H9 (cell line): ENCODE measurements around the gene CDH13. TPM values are rescaled to one million over a fixed set of nuclear protein-coding genes. Genes with fewer than 3 reads are reported as not detected.

Experiments
- DNase-seq: peaks from one replicate; pipeline ENCODE4 v3.0.0-alpha.2; 2017
- H2AFZ ChIP-seq: one replicate; pipeline ENCODE4 v1.6.1; 2013; ENCODE audit warnings: mild to moderate bottlenecking, low read length, control low read depth, moderate library complexity
- H2AK5ac ChIP-seq: 2 replicates; pipeline ENCODE4 v1.6.1; 2013; ENCODE audit warnings: low read length, control low read depth, mixed read lengths; ENCODE audit not compliant: insufficient read length
- H2BK120ac ChIP-seq: one replicate; pipeline ENCODE4 v1.6.1; 2013; ENCODE audit warnings: low read depth, mild to moderate bottlenecking, low read length, control low read depth, inconsistent platforms; ENCODE audit not compliant: poor library complexity, severe bottlenecking
- H2BK12ac ChIP-seq: 2 replicates; pipeline ENCODE4 v1.6.1; 2013; ENCODE audit warnings: low read length, control low read depth, mixed read lengths, low read depth; ENCODE audit not compliant: insufficient read length
- H2BK15ac ChIP-seq: 2 replicates; pipeline ENCODE4 v1.6.1; 2013; ENCODE audit warnings: low read depth, low read length, control low read depth
- H2BK20ac ChIP-seq: one replicate; pipeline ENCODE4 v1.6.1; 2013; ENCODE audit warnings: low read depth, mild to moderate bottlenecking, low read length, control low read depth, inconsistent platforms; ENCODE audit not compliant: poor library complexity, severe bottlenecking
- H2BK5ac ChIP-seq: 2 replicates; pipeline ENCODE4 v1.6.1; 2013; ENCODE audit warnings: low read length, control low read depth, mixed read lengths; ENCODE audit not compliant: insufficient read length
- H3K14ac ChIP-seq: 2 replicates; pipeline ENCODE4 v1.6.1; 2013; ENCODE audit warnings: low read length, control low read depth; ENCODE audit not compliant: insufficient read depth
- H3K18ac ChIP-seq: 2 replicates; pipeline ENCODE4 v1.6.1; 2013; ENCODE audit warnings: low read depth, mild to moderate bottlenecking, mixed read lengths, low read length, control low read depth; ENCODE audit not compliant: insufficient read length
- H3K23ac ChIP-seq: 2 replicates; pipeline ENCODE4 v1.6.1; 2013; ENCODE audit warnings: low read length, control low read depth, mixed read lengths, low read depth; ENCODE audit not compliant: insufficient read length
- H3K23me2 ChIP-seq: 2 replicates; pipeline ENCODE4 v1.6.1; 2013; ENCODE audit warnings: low read depth, mild to moderate bottlenecking, mixed read lengths, low read length, control low read depth; ENCODE audit not compliant: insufficient read length, poor library complexity, severe bottlenecking
- H3K27ac ChIP-seq: 2 replicates; pipeline ENCODE4 v1.5.1; 2013; ENCODE audit warnings: low read length, control low read depth, mixed read lengths, low read depth; ENCODE audit not compliant: insufficient read length
- H3K27me3 ChIP-seq: 2 replicates; pipeline ENCODE4 v1.6.1; 2013; ENCODE audit warnings: low read length, control low read depth, inconsistent platforms; ENCODE audit not compliant: insufficient read depth
- H3K4ac ChIP-seq: 2 replicates; pipeline ENCODE4 v1.6.1; 2013; ENCODE audit warnings: low read depth, mild to moderate bottlenecking, control low read depth, inconsistent platforms, low read length, moderate library complexity
- H3K4me1 ChIP-seq: 2 replicates; pipeline ENCODE4 v1.6.1; 2013; ENCODE audit warnings: low read length, control low read depth, inconsistent platforms; ENCODE audit not compliant: insufficient read depth
- H3K4me2 ChIP-seq: 2 replicates; pipeline ENCODE4 v1.6.1; 2013; ENCODE audit warnings: low read length, control low read depth, mixed read lengths; ENCODE audit not compliant: insufficient read length, insufficient read depth
- H3K56ac ChIP-seq: 2 replicates; pipeline ENCODE4 v1.6.1; 2013; ENCODE audit warnings: low read depth, mild to moderate bottlenecking, mixed read lengths, low read length, control low read depth; ENCODE audit not compliant: insufficient read length
- H3K79me1 ChIP-seq: 2 replicates; pipeline ENCODE4 v1.6.1; 2013; ENCODE audit warnings: low read depth, mild to moderate bottlenecking, moderate library complexity, low read length, control low read depth, inconsistent platforms; ENCODE audit not compliant: insufficient read depth, poor library complexity, severe bottlenecking
- H3K79me2 ChIP-seq: 2 replicates; pipeline ENCODE4 v1.6.1; 2013; ENCODE audit warnings: low read length, control low read depth, inconsistent platforms; ENCODE audit not compliant: insufficient read depth
- H3K9ac ChIP-seq: 2 replicates; pipeline ENCODE4 v1.6.1; 2013; ENCODE audit warnings: low read length, control low read depth, mixed read lengths; ENCODE audit not compliant: insufficient read length; ENCODE audit errors: extremely low read depth
- H3K9me3 ChIP-seq: one replicate; pipeline ENCODE4 v1.6.1; 2013; ENCODE audit warnings: low read depth, low read length, inconsistent platforms; ENCODE audit not compliant: control insufficient read depth
- H3T11ph ChIP-seq: one replicate; pipeline ENCODE4 v1.6.1; 2013; ENCODE audit warnings: mild to moderate bottlenecking, low read length, control low read depth, inconsistent platforms
- H4K20me1 ChIP-seq: one replicate; pipeline ENCODE4 v1.6.1; 2013; ENCODE audit not compliant: control insufficient read depth, insufficient read length, insufficient read depth
- H4K5ac ChIP-seq: 2 replicates; pipeline ENCODE4 v1.6.1; 2013; ENCODE audit warnings: low read depth, mild to moderate bottlenecking, mixed read lengths, low read length, control low read depth; ENCODE audit not compliant: insufficient read length
- H4K8ac ChIP-seq: replicated peaks from 2 replicates; pipeline ENCODE4 v1.6.1; 2013; ENCODE audit warnings: low read length, control low read depth, mixed read lengths, low read depth; ENCODE audit not compliant: insufficient read length
- H4K91ac ChIP-seq: 2 replicates; pipeline ENCODE4 v1.6.1; 2013; ENCODE audit warnings: low read depth, mild to moderate bottlenecking, moderate library complexity, mixed read lengths, low read length, control low read depth; ENCODE audit not compliant: insufficient read length
- H3K27ac Mint-ChIP-seq, 3 experiments: 2 replicates in 2 of 3; 3 replicates in 1 of 3; pipeline ENCODE4 v1.8.0; 2020 to 2021; ENCODE audit warnings: mixed read lengths in 3 of 3, mild to moderate bottlenecking in 1 of 3, moderate library complexity in 1 of 3
- H3K27me3 Mint-ChIP-seq: 2 replicates; pipeline ENCODE4 v1.8.0; 2021; ENCODE audit warnings: low read depth, mild to moderate bottlenecking, moderate library complexity, mixed read lengths
- H3K36me3 Mint-ChIP-seq, 3 experiments: 2 replicates in 2 of 3; 3 replicates in 1 of 3; pipeline ENCODE4 v1.8.0; 2020 to 2021; ENCODE audit warnings: low read depth in 3 of 3, mixed read lengths in 3 of 3; ENCODE audit not compliant: insufficient read depth in 1 of 3
- H3K4me1 Mint-ChIP-seq, 2 experiments: 2 replicates each; pipeline ENCODE4 v1.8.0; 2020; ENCODE audit warnings: mixed read lengths in 2 of 2
- H3K4me3 Mint-ChIP-seq, 2 experiments: 2 replicates in 1 of 2; 3 replicates in 1 of 2; pipeline ENCODE4 v1.8.0; 2020 to 2021; ENCODE audit warnings: mild to moderate bottlenecking in 2 of 2, mixed read lengths in 2 of 2, moderate library complexity in 1 of 2
- H3K9me3 Mint-ChIP-seq, 2 experiments: 2 replicates in 1 of 2; 3 replicates in 1 of 2; pipeline ENCODE4 v1.8.0; 2020; ENCODE audit warnings: mild to moderate bottlenecking in 2 of 2, mixed read lengths in 2 of 2, moderate library complexity in 1 of 2
- WGBS: extraction: QIAGEN DNeasy Blood & Tissue Kit; methylation state at CpG from one replicate; pipeline ENCODE4 v1.1.7; 2013; ENCODE audit warnings: missing lambda C conversion rate, low lambda C conversion rate, mixed read lengths; ENCODE audit not compliant: insufficient read length; ENCODE audit errors: extremely low coverage; 5-methylcytosine and 5-hydroxymethylcytosine counted together
- total RNA-seq: library from RNA; stranded (reverse); gene quantifications from 2 replicates; pipeline ENCODE4 v1.2.1, GENCODE V29; 2021
- TF ChIP-seq, protein P1 (sequence below): fragments of 200-600 bp; sonication (generic); conservative IDR thresholded peaks from 3 replicates; pipeline ENCODE4 v1.8.0; 2021; ENCODE audit warnings: antibody characterized with exemption, mild to moderate bottlenecking

Gene CDH13
- total RNA-seq, 1 experiment from 2014 or later: 1.5 TPM

DNA sequence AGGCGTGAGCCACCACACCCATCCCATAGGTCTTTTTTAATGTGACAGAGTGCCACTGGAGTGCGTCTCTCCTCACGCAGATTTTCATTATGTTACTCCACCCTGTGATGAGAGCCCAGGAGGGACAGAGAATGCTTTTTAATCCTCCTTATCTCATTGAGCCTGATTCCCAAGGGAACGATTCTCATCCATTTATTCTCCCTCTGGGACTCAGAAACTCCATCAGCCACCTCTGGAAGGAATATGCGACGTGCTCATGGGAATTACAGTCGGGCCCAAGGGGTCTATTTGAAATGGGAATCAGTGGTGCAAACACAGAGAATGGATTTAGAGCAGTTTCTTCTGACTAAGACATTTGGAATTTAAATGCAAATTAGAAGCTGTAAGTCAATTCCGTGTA is 1025.1 kb downstream of the CDH13 start:
- TF ChIP-seq, protein P1, sequence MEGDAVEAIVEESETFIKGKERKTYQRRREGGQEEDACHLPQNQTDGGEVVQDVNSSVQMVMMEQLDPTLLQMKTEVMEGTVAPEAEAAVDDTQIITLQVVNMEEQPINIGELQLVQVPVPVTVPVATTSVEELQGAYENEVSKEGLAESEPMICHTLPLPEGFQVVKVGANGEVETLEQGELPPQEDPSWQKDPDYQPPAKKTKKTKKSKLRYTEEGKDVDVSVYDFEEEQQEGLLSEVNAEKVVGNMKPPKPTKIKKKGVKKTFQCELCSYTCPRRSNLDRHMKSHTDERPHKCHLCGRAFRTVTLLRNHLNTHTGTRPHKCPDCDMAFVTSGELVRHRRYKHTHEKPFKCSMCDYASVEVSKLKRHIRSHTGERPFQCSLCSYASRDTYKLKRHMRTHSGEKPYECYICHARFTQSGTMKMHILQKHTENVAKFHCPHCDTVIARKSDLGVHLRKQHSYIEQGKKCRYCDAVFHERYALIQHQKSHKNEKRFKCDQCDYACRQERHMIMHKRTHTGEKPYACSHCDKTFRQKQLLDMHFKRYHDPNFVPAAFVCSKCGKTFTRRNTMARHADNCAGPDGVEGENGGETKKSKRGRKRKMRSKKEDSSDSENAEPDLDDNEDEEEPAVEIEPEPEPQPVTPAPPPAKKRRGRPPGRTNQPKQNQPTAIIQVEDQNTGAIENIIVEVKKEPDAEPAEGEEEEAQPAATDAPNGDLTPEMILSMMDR: no peak
- no peaks in the 10 kb centered on the region for H3K36me3 Mint-ChIP-seq
- no CpG with 5 or more reads among the region's 8 CpGs for WGBS

More for the DNA sequence above, 1025.1 kb downstream of the CDH13 start:
- Histone ChIP-seq H4K20me1 (no peaks in the 10 kb centered on the region), H2BK5ac (no peak overlapping the region), H3K27me3 (no peaks in the 10 kb centered on the region; the same call in 1 of the 2 replicates), H4K8ac (no peak overlapping the region), H4K5ac (no peak overlapping the region), H3K14ac (no peak overlapping the region), H3K18ac (no peak overlapping the region), H3K9me3 (no peaks in the 10 kb centered on the region), H3K23ac (no peak overlapping the region), H3K56ac (no peak overlapping the region), H2BK120ac (no peak overlapping the region), H2AK5ac (no peak overlapping the region), H3K4me2 (no peak overlapping the region), H3K23me2 (no peaks in the 10 kb centered on the region), H3K4ac (no peak overlapping the region), H2BK12ac (no peak overlapping the region), H3K27ac (no peak overlapping the region), H2BK15ac (no peak overlapping the region), H3K79me1 (no peaks in the 10 kb centered on the region), H2AFZ (no peak overlapping the region), H3T11ph (no peak overlapping the region), H3K9ac (no peak overlapping the region), H3K4me1 (peaks cover 7% of the 10 kb centered on the region; the same call in 1 of the 2 replicates), H2BK20ac (no peak overlapping the region), H3K79me2 (no peaks in the 10 kb centered on the region), H4K91ac (no peak overlapping the region)
- peaks cover 34 to 35% of the 10 kb centered on the region in 2 experiments for H3K4me1 Mint-ChIP-seq
- H3K27me3 Mint-ChIP-seq: peaks cover 4% of the 10 kb centered on the region; the same call in 1 of the 2 replicates
- no peak overlapping the region for H3K27ac Mint-ChIP-seq
- no peak overlapping the region for H3K4me3 Mint-ChIP-seq
- no peaks in the 10 kb centered on the region; a peak in 1 of 5 replicates for H3K9me3 Mint-ChIP-seq
- DNase-seq: no peak
